ENCODE results near the gene FNDC1.

DNA sequence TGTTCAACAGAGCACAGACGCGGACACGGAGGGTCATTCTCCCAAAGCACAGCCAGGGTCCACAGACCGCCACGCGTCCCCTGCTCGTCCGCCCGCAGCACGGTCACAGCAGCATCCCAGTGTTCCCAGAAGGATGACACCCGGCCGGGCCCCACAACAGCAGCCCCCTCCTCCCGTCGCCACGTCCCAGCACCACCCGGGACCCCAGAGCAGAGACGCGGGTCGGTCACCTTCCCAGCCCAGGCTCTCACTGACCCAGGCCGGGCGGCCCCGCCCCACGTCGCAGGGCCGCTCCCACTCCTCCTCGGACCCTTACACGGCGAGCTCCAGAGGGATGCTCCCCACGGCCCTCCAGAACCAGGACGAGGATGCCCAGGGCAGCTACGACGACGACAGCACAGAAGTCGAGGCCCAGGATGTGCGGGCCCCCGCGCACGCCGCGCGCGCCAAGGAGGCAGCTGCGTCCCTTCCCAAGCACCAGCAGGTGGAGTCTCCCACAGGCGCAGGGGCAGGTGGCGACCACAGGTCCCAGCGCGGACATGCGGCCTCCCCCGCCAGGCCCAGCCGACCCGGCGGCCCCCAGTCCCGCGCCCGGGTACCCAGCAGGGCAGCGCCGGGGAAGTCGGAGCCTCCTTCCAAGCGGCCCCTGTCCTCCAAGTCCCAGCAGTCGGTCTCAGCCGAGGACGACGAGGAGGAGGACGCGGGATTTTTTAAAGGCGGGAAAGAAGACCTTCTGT, 64.3 kb downstream of the FNDC1 start:
- TF ChIP-seq, protein P1, sequence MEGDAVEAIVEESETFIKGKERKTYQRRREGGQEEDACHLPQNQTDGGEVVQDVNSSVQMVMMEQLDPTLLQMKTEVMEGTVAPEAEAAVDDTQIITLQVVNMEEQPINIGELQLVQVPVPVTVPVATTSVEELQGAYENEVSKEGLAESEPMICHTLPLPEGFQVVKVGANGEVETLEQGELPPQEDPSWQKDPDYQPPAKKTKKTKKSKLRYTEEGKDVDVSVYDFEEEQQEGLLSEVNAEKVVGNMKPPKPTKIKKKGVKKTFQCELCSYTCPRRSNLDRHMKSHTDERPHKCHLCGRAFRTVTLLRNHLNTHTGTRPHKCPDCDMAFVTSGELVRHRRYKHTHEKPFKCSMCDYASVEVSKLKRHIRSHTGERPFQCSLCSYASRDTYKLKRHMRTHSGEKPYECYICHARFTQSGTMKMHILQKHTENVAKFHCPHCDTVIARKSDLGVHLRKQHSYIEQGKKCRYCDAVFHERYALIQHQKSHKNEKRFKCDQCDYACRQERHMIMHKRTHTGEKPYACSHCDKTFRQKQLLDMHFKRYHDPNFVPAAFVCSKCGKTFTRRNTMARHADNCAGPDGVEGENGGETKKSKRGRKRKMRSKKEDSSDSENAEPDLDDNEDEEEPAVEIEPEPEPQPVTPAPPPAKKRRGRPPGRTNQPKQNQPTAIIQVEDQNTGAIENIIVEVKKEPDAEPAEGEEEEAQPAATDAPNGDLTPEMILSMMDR (IDR thresholded peaks at IDR 0.05), result no peak
- no peak for TF ChIP-seq POLR2A (IDR thresholded peaks at IDR 0.05)
- no peak for TF ChIP-seq POLR2AphosphoS5 (IDR thresholded peaks at IDR 0.05; ENCODE audit: insufficient read depth in 1 of 2, low read depth in 1 of 2)
